HG03025 (cell line): Measurements from ENCODE around the gene FBLN2.
"Not testable (repeated sequence)": the region's sequence is repeated elsewhere in the genome, so short reads cannot be mapped to it uniquely, and the experiment has no call there.

Source experiments
- ATAC-seq: cut with Tn5 transposase; IDR thresholded peaks from one replicate; pipeline ENCODE4 v1.9.1; 2021; ENCODE audit warnings: mild to moderate bottlenecking, moderate library complexity; ENCODE audit not compliant: unreplicated experiment, low FRiP score

FBLN2 gene

DNA sequence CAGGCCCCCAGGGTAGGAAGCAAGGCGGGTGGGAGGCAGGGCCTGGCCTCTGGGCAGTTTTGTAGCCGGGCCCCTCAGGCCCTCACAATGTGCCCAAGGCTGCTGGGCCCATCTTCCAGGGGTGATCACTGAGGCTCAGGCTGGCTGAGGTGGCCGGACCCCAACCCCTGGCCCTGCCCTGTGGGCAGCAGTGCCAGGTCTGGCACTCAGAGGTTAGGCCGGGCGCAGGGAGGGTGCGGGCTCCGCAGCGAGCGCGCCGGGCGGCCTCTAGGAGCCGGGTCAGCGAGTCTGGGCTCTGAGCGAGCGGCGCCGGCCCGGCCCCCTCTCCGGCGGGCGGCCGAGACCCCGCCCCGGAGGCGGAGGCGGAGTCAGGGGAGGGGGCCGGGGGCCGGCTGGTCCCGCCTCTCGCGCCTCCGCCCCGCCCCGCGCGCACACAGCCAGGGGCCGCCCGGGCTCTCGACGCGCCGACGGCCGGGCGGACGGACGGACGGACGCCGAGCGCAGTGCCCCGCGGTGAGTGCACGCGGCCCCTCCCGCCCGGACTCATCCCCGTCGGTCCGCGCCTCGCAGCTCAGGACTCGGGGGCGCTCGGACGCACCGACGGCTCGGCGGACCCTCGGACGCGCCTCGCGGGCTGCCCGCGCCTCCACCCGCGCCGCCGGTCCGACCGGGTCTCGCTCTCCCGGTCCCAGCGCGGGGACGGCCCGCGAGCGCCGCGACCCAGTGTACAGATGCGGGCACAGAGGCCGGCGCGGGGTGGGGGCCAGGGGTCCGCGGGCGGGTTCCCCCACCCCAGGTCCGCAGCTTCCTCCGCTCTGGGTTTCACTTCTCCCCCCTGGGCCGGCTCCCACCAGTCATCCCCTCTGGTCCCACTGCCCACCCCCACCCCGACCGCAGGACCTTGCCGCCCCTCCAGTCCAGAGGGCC is at the start of gene FBLN2:
Gene FBLN2, plus strand, starts transcription at position 430 of the 927 bp plus-strand sequence. CDS start 21,231 bp downstream, outside the sequence.
- ATAC-seq, result no peak

DNA sequence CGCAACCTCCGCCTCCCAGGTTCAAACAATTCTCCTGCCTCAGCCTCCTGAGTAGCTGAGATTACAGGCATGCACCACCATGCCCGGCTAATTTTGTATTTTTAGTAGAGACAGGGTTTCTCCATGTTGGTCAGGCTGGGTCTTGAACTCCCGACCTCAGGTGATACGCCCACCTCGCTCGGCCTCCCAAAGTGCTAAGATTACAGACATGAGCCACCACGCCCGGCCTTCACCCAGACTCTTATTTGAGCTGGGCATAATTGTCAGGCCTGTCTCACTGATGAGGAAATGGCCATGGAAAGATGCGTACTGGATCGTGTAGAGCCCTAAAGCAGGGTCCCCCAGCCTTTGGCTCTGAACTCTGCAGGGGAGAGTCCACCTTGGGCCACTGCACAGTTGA is 49.7 kb upstream of the FBLN2 start:
- not testable (repeated sequence) for ATAC-seq

DNA sequence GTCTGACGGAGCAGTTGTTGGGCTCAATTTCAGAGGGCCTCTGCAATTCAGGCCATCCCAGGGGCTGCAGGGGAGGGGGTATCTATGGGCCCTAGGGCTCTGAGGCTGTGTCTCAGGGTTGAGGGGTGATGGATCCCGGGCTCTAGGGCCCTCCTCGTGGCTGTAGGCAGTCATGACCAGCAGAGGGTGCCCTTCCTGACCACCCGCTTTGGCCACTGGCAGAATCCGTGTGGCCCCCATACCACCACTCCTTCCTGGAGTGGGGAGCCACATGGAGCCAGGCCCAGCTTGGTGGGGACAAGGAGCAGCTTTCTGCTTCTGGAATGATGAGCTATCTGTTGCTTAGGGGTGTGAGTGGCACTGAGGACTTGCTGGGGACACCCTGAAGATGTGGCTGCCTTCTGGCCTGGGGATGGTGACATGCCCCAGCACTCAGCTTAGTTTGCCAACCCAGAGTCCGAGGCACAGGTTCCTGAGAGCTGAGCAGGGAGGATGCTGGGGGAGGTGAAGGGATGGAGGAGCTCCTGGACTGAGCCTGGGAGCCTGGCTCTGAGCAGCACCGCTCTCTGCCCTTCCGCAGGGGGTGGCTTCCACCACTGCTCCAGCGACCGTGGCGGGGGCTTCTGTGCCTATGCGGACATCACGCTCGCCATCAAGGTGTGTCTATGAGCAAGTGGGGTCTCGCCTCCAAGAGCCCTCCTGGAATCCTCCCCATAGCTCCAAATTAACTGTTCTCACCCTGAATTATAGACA is 48.6 kb upstream of the FBLN2 start:
- ATAC-seq, result no peak

DNA sequence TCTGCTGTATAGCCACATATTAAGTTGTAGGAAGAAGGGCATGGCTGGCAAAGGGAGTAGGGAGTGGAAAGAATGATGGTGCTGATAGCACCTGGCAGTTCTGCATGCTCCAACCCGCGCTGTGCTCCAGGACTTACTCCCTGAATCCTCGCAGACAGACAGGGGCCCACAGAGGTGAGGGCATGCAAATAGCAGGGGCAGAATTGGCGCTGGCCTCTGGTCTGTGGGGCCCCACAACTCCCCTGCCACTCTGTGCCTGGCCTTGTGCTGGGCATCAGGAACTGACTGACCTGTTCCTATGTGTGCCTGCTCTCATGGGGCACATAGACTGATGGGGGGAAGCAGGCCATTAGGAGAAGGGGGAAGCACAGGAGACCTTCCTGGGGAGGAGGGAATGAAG is 47.9 kb upstream of the FBLN2 start:
- ATAC-seq, result no peak

DNA sequence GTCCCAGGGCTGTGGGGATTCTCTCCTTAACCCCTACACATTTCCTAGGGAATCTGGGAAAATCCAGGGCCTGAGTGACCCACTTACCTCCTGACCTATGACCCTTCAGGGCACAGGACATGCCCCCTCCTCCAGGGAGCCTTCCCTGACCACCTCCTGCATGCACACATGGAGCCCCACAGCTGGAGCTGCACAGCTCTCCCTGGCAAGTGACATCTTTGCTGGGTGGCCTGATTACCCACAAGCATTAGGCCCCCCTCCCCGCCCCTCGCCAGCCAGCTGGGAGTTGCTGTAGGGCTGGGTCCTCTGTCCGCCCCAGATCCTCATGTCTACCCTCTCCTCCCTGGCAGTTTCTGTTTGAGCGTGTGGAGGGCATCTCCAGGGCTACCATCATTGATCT is 47.4 kb upstream of the FBLN2 start:
- ATAC-seq, result no peak

DNA sequence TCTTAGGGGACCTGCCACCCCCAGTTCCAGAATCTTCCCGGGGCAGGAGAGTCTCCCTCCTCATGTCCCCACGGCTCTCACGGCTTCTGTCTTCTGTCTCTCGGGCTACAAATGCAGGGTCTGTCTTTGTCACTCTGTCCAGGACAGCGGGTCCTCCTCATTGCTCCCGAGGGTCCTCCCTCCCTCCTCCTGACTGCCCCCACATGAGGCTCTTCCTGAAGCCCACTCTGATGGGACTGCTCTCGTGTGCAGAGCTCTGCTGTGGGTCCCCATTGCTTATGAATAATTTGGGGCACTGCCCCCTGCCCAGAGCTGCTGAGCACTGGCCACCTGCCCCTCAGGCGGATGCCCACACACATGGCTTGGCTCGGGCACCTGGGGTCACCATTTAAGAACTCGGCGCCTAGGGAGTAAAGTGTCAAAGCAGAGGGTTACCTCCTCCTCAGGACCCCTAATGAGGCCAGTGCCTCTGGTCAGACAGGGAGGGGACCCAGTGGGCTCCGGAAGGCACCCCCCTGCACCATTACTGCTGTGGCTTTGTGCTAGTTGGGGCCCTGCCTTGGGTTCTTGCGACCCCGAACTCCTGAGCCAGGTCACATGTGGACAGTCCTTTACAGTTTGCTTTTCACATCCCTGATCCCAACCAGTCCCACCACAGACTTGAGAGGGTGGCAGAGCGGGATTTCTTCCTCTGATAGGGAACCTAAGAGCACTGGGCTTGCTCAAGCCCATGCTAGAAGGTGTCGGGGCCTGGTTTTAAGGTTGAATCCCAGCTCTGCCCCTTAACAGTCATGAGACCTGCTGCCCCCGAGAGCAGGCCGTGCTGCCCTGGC is 46.8 kb upstream of the FBLN2 start:
- no peak for ATAC-seq

DNA sequence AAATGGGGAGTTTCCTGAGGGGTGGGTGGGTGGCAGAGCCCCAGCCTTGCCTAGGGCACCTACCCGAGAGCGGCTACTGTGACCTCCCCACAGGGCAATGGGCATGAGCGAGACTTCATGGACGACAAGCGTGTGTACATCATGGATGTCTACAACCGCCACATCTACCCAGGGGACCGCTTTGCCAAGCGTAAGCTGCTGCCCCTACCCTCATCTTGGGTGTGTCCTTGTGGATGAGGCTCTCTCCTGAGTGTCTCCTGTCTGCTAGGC is 46.2 kb upstream of the FBLN2 start:
- ATAC-seq, result no peak

DNA sequence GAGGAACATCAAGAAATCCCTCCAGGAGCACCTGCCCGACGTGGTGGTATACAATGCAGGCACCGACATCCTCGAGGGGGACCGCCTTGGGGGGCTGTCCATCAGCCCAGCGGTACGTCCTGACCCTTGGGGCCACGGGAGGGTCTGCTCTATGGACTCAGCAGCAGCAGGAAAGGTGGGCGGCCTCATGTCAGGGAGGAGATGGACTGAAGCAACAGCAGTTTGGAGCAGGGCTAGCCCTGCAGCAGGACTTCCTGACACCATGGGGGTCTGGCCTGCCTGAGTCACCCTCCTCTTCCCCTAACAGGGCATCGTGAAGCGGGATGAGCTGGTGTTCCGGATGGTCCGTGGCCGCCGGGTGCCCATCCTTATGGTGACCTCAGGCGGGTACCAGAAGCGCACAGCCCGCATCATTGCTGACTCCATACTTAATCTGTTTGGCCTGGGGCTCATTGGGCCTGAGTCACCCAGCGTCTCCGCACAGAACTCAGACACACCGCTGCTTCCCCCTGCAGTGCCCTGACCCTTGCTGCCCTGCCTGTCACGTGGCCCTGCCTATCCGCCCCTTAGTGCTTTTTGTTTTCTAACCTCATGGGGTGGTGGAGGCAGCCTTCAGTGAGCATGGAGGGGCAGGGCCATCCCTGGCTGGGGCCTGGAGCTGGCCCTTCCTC is 44.6 kb upstream of the FBLN2 start:
- ATAC-seq, result no peak

DNA sequence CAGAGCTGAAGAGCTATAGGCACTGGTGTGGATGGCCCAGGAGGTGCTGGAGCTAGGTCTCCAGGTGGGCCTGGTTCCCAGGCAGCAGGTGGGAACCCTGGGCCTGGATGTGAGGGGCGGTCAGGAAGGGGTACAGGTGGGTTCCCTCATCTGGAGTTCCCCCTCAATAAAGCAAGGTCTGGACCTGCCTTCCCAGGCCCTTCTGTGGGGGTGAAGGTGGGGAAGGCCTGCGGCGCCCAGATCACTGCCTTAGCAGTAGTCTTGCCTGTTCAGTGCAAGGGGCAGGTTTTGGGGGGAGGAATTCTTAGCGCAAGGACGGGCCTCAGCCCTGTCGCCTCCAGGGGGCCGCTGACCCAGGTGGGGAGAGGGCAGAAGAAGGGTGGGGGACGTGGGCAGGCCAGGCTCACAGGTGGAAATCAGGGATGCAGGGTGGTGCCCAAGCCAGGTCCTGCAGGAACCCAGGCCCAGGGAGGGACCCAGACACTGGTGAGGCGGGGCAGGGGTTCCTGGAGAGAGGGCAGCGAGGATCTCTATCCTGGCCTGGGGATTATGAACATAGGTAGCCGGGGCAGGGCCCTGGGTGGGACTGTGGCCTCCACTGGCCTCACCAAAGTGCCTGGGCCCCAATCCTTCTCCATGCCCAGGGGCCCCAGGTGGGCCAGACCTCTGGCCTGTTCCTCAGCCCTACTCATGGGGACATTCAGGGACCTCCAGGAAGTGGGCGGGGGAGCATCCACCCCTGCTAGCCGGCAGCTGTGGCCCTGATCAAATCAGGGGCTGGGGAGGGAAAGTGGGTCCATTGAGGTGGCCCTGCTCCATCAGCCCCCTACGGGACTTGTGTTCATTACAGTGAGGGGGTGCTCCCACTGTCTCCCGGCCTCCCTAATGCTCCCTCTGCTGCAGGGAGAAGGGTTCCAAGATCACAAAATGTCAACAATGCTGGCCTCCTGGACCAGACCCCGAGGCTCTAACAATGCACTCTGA is 43.5 kb upstream of the FBLN2 start:
- ATAC-seq, result no peak

DNA sequence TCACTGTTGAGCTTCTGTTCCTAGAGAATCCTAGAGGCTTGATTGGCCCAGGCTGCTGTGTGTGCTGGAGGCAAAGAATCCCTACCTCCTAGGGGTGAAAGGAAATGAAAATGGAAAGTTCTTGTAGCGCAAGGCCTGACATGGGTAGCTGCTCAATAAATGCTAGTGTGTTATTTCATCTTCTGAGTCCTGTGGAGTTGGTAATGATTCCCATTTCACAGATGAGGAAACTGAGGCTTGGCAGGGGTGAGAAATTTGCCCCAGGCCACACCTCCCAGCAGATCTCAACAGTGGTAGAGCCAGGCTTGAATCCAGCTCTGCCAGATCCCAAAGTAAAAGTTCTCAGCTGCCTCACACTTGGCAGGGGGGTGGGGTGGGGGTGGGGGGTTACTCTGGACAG is 42.7 kb upstream of the FBLN2 start:
- no peak for ATAC-seq

DNA sequence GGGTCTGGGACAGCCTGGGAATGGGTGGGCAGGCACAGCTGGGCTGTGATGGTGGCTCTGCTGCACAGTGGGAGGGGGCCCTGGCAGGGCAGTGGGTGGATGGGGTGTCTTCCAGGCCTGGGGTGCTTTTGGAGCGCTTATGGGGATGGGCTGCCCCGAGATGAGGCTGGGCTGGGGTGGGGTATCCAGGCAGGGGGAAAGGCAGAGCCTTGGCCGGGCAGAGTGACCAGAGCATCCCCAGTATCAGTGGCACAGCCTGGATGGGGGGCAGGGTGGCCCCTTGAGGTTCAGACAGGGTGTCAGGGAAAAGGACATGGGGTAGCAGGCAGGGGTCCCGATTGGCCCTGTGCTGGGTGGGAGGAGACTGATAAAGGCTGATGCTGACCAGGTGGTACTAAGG is 42.2 kb upstream of the FBLN2 start:
- ATAC-seq, result no peak

DNA sequence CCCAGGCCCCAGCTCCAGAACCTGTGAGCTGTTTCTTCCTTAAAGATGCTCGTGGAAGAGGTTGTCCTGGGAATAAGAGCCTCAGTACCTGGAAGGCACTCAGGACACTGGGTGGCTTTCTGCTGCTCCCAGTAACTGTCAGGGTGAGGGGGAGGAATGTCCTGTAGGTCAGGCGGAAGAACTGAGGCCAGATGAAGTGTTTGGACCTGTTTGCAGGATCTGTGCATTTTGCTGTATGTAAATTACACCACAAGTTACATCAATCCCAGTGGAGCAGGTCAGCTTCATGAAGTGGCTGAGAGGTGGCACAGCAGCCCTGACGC is 41.7 kb upstream of the FBLN2 start:
- no peak for ATAC-seq

DNA sequence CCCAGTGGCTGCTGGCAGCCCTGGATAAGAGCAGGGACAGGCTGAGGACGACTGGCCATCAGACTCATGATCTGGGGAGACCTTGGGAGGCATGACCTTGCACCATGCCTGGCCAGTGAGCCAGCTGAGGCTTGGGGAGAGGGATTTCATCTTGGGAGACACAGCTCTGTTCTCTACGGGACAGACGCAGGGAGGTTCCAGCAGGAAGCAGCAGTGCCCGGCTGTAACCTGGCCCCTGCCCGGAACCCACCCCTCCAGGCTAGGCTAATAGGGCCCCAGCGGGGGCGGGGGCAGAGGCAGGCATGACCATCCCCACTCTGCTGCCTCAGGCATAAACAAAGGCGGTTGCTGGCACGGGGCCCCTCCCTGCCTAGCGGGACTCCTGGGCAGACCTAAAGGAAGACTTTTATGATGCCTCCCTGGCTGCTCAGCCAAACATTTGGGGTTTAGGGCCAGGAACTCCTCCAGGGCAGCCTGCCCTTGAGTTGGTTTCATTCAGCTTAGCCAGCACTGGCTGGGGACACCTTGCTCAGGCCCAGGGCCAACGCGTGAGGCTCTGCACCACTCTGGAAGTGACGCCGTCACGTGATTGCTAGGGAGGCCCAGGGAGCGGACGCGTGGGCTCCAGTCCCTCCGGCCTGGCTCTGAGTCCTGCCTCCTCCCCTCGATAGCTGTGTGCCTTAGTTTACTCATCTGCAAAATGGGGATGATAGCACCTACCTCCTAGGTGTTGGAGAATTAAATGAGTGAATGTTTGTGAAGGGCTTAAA is 41.2 kb upstream of the FBLN2 start:
- no peak for ATAC-seq

DNA sequence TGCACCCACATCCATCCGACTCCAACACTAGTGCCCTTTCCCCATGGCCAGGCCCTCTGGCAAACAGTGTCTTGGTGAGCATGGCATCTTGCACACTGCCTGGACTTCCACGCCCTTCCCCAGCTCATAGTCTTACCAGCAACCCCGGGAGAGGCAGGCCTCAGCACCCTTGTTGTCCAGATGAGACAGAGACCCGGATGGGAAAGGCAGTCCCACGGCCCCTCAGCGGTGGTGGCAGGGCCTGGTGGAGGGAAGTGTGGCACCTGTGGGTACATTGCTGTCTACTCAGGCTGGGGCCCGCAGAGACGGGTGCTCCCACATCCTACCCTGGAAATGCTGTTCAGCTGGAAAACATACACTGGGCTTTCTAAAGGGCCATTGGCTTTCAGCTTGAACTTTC is 40.4 kb upstream of the FBLN2 start:
- no peak for ATAC-seq

DNA sequence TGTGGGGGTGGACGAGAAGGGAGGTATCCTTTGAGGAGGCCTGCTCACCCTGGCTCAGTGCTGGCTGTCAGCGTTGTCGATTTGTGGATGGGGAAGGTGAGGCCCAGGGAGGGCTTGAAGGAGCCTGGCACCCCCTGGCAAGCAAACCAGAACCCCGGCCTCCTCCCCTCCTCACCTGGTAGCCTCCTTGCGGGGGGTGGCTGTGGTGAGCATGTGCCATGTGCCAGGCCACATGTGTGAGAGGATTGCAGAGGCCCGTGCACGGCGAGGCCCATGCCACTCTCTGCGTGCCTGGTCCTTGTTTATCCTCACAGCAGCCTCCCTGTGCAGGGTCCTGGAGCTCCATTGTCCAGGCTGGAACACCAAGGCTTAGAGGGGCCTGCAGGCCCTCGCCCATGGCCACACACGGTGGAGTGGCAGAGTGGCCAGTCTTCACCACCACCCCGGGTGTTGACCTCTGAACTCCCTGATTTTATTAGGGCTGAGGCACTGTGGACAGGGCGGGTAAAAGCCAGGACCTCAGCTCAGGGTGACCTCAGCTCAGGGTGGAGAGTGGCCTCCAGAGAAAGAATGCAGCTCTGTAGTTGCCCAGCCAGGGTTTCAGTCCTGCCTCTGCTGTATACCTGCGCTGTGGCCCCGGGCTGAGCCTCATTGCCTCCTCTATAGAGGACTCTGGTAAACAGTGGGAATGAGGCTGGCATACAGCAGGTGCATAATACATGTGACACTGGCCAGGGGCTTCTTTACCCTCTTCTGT is 39.7 kb upstream of the FBLN2 start:
- ATAC-seq, result no peak

DNA sequence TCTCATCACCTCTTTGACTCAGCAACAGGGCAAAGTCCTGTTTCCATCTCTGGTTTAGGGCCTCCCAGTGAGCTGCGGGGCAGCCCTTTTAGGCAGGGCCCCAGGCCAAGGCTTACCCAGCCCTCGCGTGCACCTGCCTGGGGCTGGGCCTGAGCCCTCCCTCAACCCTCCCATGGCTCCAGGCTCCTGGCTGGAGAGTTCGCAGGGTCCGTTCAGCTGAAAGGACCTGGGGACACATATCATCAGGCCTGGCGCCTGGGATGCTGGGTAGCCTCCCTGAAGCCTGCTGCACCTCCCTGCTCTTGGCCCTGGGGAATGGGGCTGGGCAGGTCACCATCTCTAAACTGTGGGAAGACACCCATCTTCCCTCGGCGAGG is 39.1 kb upstream of the FBLN2 start:
- no peak for ATAC-seq

DNA sequence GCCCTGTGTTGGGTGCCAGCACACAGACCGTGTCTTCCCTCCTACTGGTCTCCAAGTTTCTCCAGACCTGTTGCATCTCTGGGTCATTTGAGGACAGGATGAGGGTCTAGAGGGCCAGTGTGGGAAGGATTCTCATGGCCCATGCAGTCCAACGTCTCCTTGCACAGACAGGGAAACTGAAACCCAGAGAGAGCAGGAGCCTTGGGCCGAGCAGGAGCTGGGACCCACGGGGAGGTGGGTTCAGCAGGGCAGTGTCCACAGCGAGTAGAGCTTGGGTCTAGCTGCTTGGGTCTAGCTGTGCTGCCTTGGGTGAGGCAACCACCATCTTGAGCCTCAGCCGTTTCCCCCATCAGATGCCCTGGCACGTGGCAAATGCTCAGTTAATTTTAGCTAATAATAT is 36.5 kb upstream of the FBLN2 start:
- no peak for ATAC-seq
